HUES64 (cell line): ENCODE measurements around the gene CTSK.

Source experiments
- H3K27ac ChIP-seq: 2 replicates; pipeline ENCODE4 v1.7.0; 2013; ENCODE audit warnings: low read depth, low read length, inconsistent platforms
- H3K27me3 ChIP-seq: 2 replicates; pipeline ENCODE4 v1.6.1; 2013; ENCODE audit warnings: mild to moderate bottlenecking, low read length; ENCODE audit not compliant: insufficient read depth
- H3K36me3 ChIP-seq: 2 replicates; pipeline ENCODE4 v1.6.1; 2013; ENCODE audit warnings: mild to moderate bottlenecking, low read length; ENCODE audit not compliant: insufficient read depth
- H3K4me1 ChIP-seq: 2 replicates; pipeline ENCODE4 v1.6.1; 2013; ENCODE audit warnings: mild to moderate bottlenecking, low read length, moderate library complexity; ENCODE audit not compliant: insufficient read depth
- H3K4me3 ChIP-seq: 2 replicates; pipeline ENCODE4 v1.5.1; 2013; ENCODE audit warnings: mild to moderate bottlenecking, low read length, moderate library complexity
- H3K9ac ChIP-seq: 2 replicates; pipeline ENCODE4 v1.6.1; 2013; ENCODE audit warnings: mild to moderate bottlenecking, low read depth, low read length
- H3K9me3 ChIP-seq: 2 replicates; pipeline ENCODE4 v1.6.1; 2013; ENCODE audit warnings: low read depth, low read length; ENCODE audit not compliant: insufficient read depth
- WGBS: fragments of 150-250, 120-280 bp; methylation state at CpG from one replicate; pipeline ENCODE4 v1.1.7; 2013; ENCODE audit warnings: missing lambda C conversion rate; 5-methylcytosine and 5-hydroxymethylcytosine counted together

CTSK gene

GRCh38 chr1:150760013-150760412, 48.0 kb downstream of the CTSK start:
- H3K4me3 ChIP-seq, result no peak overlapping the region
- H3K9me3 ChIP-seq, result peaks cover 5% of the 10 kb centered on the region
- H3K4me1 ChIP-seq, result no peaks in the 10 kb centered on the region
- no peak overlapping the region for H3K9ac ChIP-seq
- H3K27ac ChIP-seq, result no peak overlapping the region
- WGBS, result 94% methylated on average over 1 of the region's 3 CpGs
- H3K36me3 ChIP-seq, result no peaks in the 10 kb centered on the region
- H3K27me3 ChIP-seq, result no peaks in the 10 kb centered on the region

GRCh38 chr1:150753416-150753815, 54.6 kb downstream of the CTSK start:
- H3K9ac ChIP-seq, result no peak overlapping the region
- no peaks in the 10 kb centered on the region for H3K4me1 ChIP-seq
- 69% methylated on average over 2 of the region's 2 CpGs for WGBS
- no peak overlapping the region for H3K4me3 ChIP-seq
- H3K36me3 ChIP-seq, result no peaks in the 10 kb centered on the region
- no peaks in the 10 kb centered on the region for H3K9me3 ChIP-seq
- H3K27me3 ChIP-seq, result no peaks in the 10 kb centered on the region
- H3K27ac ChIP-seq, result no peak overlapping the region

- no peak overlapping the region for H3K27ac ChIP-seq
- WGBS, result 90% methylated on average over 5 of the region's 6 CpGs
Measured at GRCh38 chr1:150751443-150751842, 56.6 kb downstream of the CTSK start.

GRCh38 chr1:150749720-150750311, 58.2 kb downstream of the CTSK start:
- H3K4me1 ChIP-seq, result no peaks in the 10 kb centered on the region
- H3K9me3 ChIP-seq, result no peaks in the 10 kb centered on the region
- no peak overlapping the region for H3K4me3 ChIP-seq
- 97% methylated on average over 8 of the region's 8 CpGs for WGBS
- H3K9ac ChIP-seq, result no peak overlapping the region
- no peaks in the 10 kb centered on the region for H3K27me3 ChIP-seq
- H3K27ac ChIP-seq, result no peak overlapping the region
- no peaks in the 10 kb centered on the region for H3K36me3 ChIP-seq

More at GRCh38 chr1:150751443-150751842, 56.6 kb downstream of the CTSK start:
- no peaks in the 10 kb centered on the region for H3K9me3 ChIP-seq
- H3K9ac ChIP-seq, result no peak overlapping the region
- no peaks in the 10 kb centered on the region for H3K27me3 ChIP-seq
- no peak overlapping the region for H3K4me3 ChIP-seq
- H3K36me3 ChIP-seq, result no peaks in the 10 kb centered on the region
- no peaks in the 10 kb centered on the region for H3K4me1 ChIP-seq

GRCh38 chr1:150748878-150749719, 59.0 kb downstream of the CTSK start:
- no peaks in the 10 kb centered on the region for H3K27me3 ChIP-seq
- no peaks in the 10 kb centered on the region for H3K36me3 ChIP-seq
- no peaks in the 10 kb centered on the region for H3K4me1 ChIP-seq
- H3K27ac ChIP-seq, result no peak overlapping the region
- H3K4me3 ChIP-seq, result no peak overlapping the region
- 93% methylated on average over 8 of the region's 12 CpGs for WGBS
- H3K9me3 ChIP-seq, result no peaks in the 10 kb centered on the region
- H3K9ac ChIP-seq, result no peak overlapping the region
